ENCODE data around the gene YEATS4.

GRCh38 chr12:69396963-69397362 lies 37.4 kb downstream of the YEATS4 start:
- TF ChIP-seq CREB1 (IDR thresholded peaks at IDR 0.05; ENCODE audit: low read depth) (no peak), MAX (IDR thresholded peaks at IDR 0.05) (no peak), TAF1 (IDR thresholded peaks at IDR 0.05; ENCODE audit: low read depth) (no peak), RAD21 (IDR thresholded peaks at IDR 0.05; ENCODE audit: low read depth) (no peak), TEAD4 (IDR thresholded peaks at IDR 0.05) (no peak), CEBPB (IDR thresholded peaks at IDR 0.05) (no peak), YY1 (IDR thresholded peaks at IDR 0.05; ENCODE audit: low read depth) (no peak), FOXM1 (IDR thresholded peaks at IDR 0.05; ENCODE audit: borderline replicate concordance, low read depth) (no peak), EP300 (IDR thresholded peaks at IDR 0.05; ENCODE audit: borderline replicate concordance) (no peak)
- TF ChIP-seq, protein P1, sequence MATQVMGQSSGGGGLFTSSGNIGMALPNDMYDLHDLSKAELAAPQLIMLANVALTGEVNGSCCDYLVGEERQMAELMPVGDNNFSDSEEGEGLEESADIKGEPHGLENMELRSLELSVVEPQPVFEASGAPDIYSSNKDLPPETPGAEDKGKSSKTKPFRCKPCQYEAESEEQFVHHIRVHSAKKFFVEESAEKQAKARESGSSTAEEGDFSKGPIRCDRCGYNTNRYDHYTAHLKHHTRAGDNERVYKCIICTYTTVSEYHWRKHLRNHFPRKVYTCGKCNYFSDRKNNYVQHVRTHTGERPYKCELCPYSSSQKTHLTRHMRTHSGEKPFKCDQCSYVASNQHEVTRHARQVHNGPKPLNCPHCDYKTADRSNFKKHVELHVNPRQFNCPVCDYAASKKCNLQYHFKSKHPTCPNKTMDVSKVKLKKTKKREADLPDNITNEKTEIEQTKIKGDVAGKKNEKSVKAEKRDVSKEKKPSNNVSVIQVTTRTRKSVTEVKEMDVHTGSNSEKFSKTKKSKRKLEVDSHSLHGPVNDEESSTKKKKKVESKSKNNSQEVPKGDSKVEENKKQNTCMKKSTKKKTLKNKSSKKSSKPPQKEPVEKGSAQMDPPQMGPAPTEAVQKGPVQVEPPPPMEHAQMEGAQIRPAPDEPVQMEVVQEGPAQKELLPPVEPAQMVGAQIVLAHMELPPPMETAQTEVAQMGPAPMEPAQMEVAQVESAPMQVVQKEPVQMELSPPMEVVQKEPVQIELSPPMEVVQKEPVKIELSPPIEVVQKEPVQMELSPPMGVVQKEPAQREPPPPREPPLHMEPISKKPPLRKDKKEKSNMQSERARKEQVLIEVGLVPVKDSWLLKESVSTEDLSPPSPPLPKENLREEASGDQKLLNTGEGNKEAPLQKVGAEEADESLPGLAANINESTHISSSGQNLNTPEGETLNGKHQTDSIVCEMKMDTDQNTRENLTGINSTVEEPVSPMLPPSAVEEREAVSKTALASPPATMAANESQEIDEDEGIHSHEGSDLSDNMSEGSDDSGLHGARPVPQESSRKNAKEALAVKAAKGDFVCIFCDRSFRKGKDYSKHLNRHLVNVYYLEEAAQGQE (IDR thresholded peaks at IDR 0.05; ENCODE audit: low read depth) = no peak

Data from Ishikawa (cell line).